ENCODE measurements around the gene TNRC6B. TPM values are rescaled to one million over a fixed set of nuclear protein-coding genes. Genes with fewer than 3 reads are reported as not detected.
"Not testable (repeated sequence)": the region's sequence is repeated elsewhere in the genome, so short reads cannot be mapped to it uniquely, and the experiment has no call there.

Gene TNRC6B
- total RNA-seq, 1 experiment from 2014 or later: 50.4 TPM

GRCh38 chr22:40153192-40153591 is 24.5 kb upstream of the TNRC6B start (continued):
- TF ChIP-seq FOXJ3 (CRISPR knock-in tag; IDR thresholded peaks at IDR 0.05; ENCODE audit: borderline replicate concordance) (no peak), TP53 (CRISPR knock-in tag; IDR thresholded peaks at IDR 0.05) (no peak), E2F5 (CRISPR knock-in tag; IDR thresholded peaks at IDR 0.05) (no peak)

GRCh38 chr22:40153705-40154104 is 24.0 kb upstream of the TNRC6B start:
- Mint-ChIP-seq H3K27me3 (ENCODE audit: low read depth) (no peaks in the 10 kb centered on the region), H3K36me3 (no peaks in the 10 kb centered on the region; the same call in 1 of the 2 replicates), H3K9me3 (no peaks in the 10 kb centered on the region; the same call in 1 of the 2 replicates), H3K4me1 (peaks cover 17% of the 10 kb centered on the region), H3K4me3 (no peak overlapping the region), H3K27ac (no peak overlapping the region)
- ChIA-PET CTCF (interaction anchor here (0.6 kb wide), 1 partner anchor 410 kb away, joined by 3 read pairs; no protein-coding TSS in a partner anchor), POLR2A (no interaction called here)
- no peak for DNase-seq (ENCODE audit: low spot score)
- TF ChIP-seq HMGA2 (CRISPR knock-in tag; IDR thresholded peaks at IDR 0.05): peak; percentile 98
- no peak for TF ChIP-seq SMAD3 (CRISPR knock-in tag; IDR thresholded peaks at IDR 0.05; ENCODE audit: borderline replicate concordance)
- no peak for ATAC-seq

- H3K4me3 Mint-ChIP-seq: no peak overlapping the region
- H3K9me3 Mint-ChIP-seq: no peaks in the 10 kb centered on the region; the same call in 1 of the 2 replicates
- DNase-seq (ENCODE audit: low spot score) (peak; percentile 31), ATAC-seq (peak; percentile 93)
- peaks cover 17% of the 10 kb centered on the region for H3K4me1 Mint-ChIP-seq
- H3K36me3 Mint-ChIP-seq: no peaks in the 10 kb centered on the region
- no peaks in the 10 kb centered on the region for H3K27me3 Mint-ChIP-seq (ENCODE audit: low read depth)
- ChIA-PET CTCF (no interaction called here), POLR2A (no interaction called here)
- peak overlapping the region; percentile 90 for H3K27ac Mint-ChIP-seq
- no peak for TF ChIP-seq ZMAT4 (CRISPR knock-in tag; IDR thresholded peaks at IDR 0.05)
- peak; percentile 63; the same call in 1 of the 2 replicates for TF ChIP-seq GABPB1 (CRISPR knock-in tag; IDR thresholded peaks at IDR 0.05)
- TF ChIP-seq ZNF121 (CRISPR knock-in tag; IDR thresholded peaks at IDR 0.05): peak; percentile 68; the same call in 1 of the 2 replicates
- TF ChIP-seq ZBTB43 (CRISPR knock-in tag; IDR thresholded peaks at IDR 0.05): no peak
Measured at GRCh38 chr22:40156001-40156516, 21.7 kb upstream of the TNRC6B start.

GRCh38 chr22:40156682-40157081 is 21.0 kb upstream of the TNRC6B start:
- H3K9me3 Mint-ChIP-seq, POLR2A ChIA-PET: not testable (repeated sequence)

GRCh38 chr22:40157330-40157945 is 20.3 kb upstream of the TNRC6B start:
- Mint-ChIP-seq H3K4me3 (no peak overlapping the region), H3K9me3 (no peaks in the 10 kb centered on the region; the same call in 1 of the 2 replicates), H3K36me3 (no peaks in the 10 kb centered on the region), H3K27ac (no peak overlapping the region), H3K4me1 (peaks cover 17% of the 10 kb centered on the region), H3K27me3 (ENCODE audit: low read depth) (no peaks in the 10 kb centered on the region)
- ATAC-seq (no peak), DNase-seq (ENCODE audit: low spot score) (no peak)
- CTCF ChIA-PET: interaction anchor here (0.7 kb wide), 1 partner anchor 191 kb away, joined by 4 read pairs; no protein-coding TSS in a partner anchor
- TF ChIP-seq FOXP1 (CRISPR knock-in tag; IDR thresholded peaks at IDR 0.05; ENCODE audit: borderline replicate concordance): no peak
- POLR2A ChIA-PET: no interaction called here

More at GRCh38 chr22:40156682-40157081, 21.0 kb upstream of the TNRC6B start:
- H3K27ac Mint-ChIP-seq: peak overlapping the region; percentile 61
- not testable (repeated sequence) for H3K27me3 Mint-ChIP-seq (ENCODE audit: low read depth); H3K4me3 Mint-ChIP-seq; ATAC-seq; H3K36me3 Mint-ChIP-seq; DNase-seq (ENCODE audit: low spot score)
- peaks cover 17% of the 10 kb centered on the region for H3K4me1 Mint-ChIP-seq
- CTCF ChIA-PET: interaction anchor here (0.7 kb wide), 1 partner anchor 191 kb away, joined by 4 read pairs; no protein-coding TSS in a partner anchor

- Mint-ChIP-seq H3K4me3 (no peak overlapping the region), H3K27ac (no peak overlapping the region), H3K4me1 (peaks cover 9% of the 10 kb centered on the region), H3K27me3 (ENCODE audit: low read depth) (no peaks in the 10 kb centered on the region), H3K9me3 (peaks cover 6% of the 10 kb centered on the region), H3K36me3 (peaks cover 7% of the 10 kb centered on the region)
- TF ChIP-seq RELA (CRISPR knock-in tag; IDR thresholded peaks at IDR 0.05; ENCODE audit: borderline replicate concordance) (no peak), NR2C2 (CRISPR knock-in tag; IDR thresholded peaks at IDR 0.05) (no peak), HMGXB4 (CRISPR knock-in tag; IDR thresholded peaks at IDR 0.05) (no peak), ZNF416 (CRISPR knock-in tag; IDR thresholded peaks at IDR 0.05) (no peak), EMX1 (CRISPR knock-in tag; IDR thresholded peaks at IDR 0.05) (no peak)
- no peak for DNase-seq (ENCODE audit: low spot score)
- ChIA-PET CTCF (no interaction called here), POLR2A (no interaction called here)
- ATAC-seq: no peak
Measured at GRCh38 chr22:40161194-40161593, 16.5 kb upstream of the TNRC6B start.

GRCh38 chr22:40165537-40165936 is 12.2 kb upstream of the TNRC6B start:
- ATAC-seq; DNase-seq (ENCODE audit: low spot score); H3K27me3 Mint-ChIP-seq (ENCODE audit: low read depth); H3K36me3 Mint-ChIP-seq; CTCF ChIA-PET; H3K27ac Mint-ChIP-seq; H3K9me3 Mint-ChIP-seq; POLR2A ChIA-PET; H3K4me3 Mint-ChIP-seq; H3K4me1 Mint-ChIP-seq: not testable (repeated sequence)
